Loucy (cell line): ENCODE measurements around the gene ZCCHC10.

Experiments used
- H2AFZ ChIP-seq: fragments of 200-600 bp; sonication (generic); 2 replicates; pipeline ENCODE4 v1.6.0; 2016; ENCODE audit warnings: antibody characterized with exemption, mild to moderate bottlenecking, low read length, moderate library complexity
- H3F3A ChIP-seq: fragments of 200-600 bp; 2 replicates; pipeline ENCODE4 v1.6.0; 2016; ENCODE audit warnings: antibody characterized with exemption, low read depth, mild to moderate bottlenecking
- H3K27me3 ChIP-seq: fragments of 200-600 bp; sonication (generic); 2 replicates; pipeline ENCODE4 v1.6.1; 2014; ENCODE audit warnings: low read length, mild to moderate bottlenecking; ENCODE audit not compliant: insufficient read depth, poor library complexity, severe bottlenecking
- H3K36me3 ChIP-seq: fragments of 200-600 bp; sonication (generic); 2 replicates; pipeline ENCODE4 v1.6.1; 2016; ENCODE audit warnings: low read length; ENCODE audit not compliant: insufficient read depth
- H3K4me1 ChIP-seq: fragments of 200-600 bp; sonication (generic); 2 replicates; pipeline ENCODE4 v1.5.1; 2014; ENCODE audit warnings: low read length, mild to moderate bottlenecking; ENCODE audit not compliant: insufficient read depth, poor library complexity, severe bottlenecking
- H3K4me2 ChIP-seq: fragments of 200-600 bp; sonication (generic); 2 replicates; pipeline ENCODE4 v1.6.0; 2014; ENCODE audit warnings: antibody characterized with exemption, low read length, low read depth, mild to moderate bottlenecking; ENCODE audit not compliant: poor library complexity, severe bottlenecking
- H3K4me3 ChIP-seq: fragments of 200-600 bp; sonication (generic); 2 replicates; pipeline ENCODE4 v1.5.1; 2014; ENCODE audit warnings: low read length, mild to moderate bottlenecking, mixed read lengths; ENCODE audit not compliant: poor library complexity, severe bottlenecking
- H3K79me2 ChIP-seq: fragments of 200-600 bp; sonication (generic); 2 replicates; pipeline ENCODE4 v1.6.1; 2014; ENCODE audit warnings: low read length; ENCODE audit not compliant: insufficient read depth
- H3K9ac ChIP-seq: fragments of 200-600 bp; sonication (generic); 2 replicates; pipeline ENCODE4 v1.6.0; 2014; ENCODE audit warnings: mild to moderate bottlenecking, low read depth, low read length, moderate library complexity; ENCODE audit not compliant: poor library complexity, severe bottlenecking
- H3K9me2 ChIP-seq: fragments of 200-600 bp; sonication (generic); replicated peaks from 2 replicates; pipeline ENCODE4 v1.6.1; 2016; ENCODE audit warnings: low read depth, low read length, mixed read lengths
- H3K9me3 ChIP-seq: fragments of 200-600 bp; sonication (generic); 2 replicates; pipeline ENCODE4 v1.6.1; 2014; ENCODE audit warnings: mild to moderate bottlenecking, antibody characterized with exemption, low read length, low read depth; ENCODE audit not compliant: insufficient read depth
- H4K20me1 ChIP-seq: fragments of 200-600 bp; sonication (generic); 2 replicates; pipeline ENCODE4 v1.6.0; 2014; ENCODE audit warnings: antibody characterized with exemption, low read length, mild to moderate bottlenecking; ENCODE audit not compliant: insufficient read depth, poor library complexity, severe bottlenecking
- EZH2phosphoT487 ChIP-seq: fragments of 200-600 bp; IDR thresholded peaks from 2 replicates; pipeline ENCODE4 v1.6.1; 2018; ENCODE audit warnings: antibody characterized with exemption, mild to moderate bottlenecking, moderate library complexity, borderline replicate concordance
- TF ChIP-seq, protein P1 (sequence below): fragments of 200-600 bp; sonication (generic); conservative IDR thresholded peaks from 2 replicates; pipeline ENCODE4 v1.5.1; 2014; ENCODE audit warnings: mild to moderate bottlenecking, antibody characterized with exemption, low read length

ZCCHC10 gene

DNA sequence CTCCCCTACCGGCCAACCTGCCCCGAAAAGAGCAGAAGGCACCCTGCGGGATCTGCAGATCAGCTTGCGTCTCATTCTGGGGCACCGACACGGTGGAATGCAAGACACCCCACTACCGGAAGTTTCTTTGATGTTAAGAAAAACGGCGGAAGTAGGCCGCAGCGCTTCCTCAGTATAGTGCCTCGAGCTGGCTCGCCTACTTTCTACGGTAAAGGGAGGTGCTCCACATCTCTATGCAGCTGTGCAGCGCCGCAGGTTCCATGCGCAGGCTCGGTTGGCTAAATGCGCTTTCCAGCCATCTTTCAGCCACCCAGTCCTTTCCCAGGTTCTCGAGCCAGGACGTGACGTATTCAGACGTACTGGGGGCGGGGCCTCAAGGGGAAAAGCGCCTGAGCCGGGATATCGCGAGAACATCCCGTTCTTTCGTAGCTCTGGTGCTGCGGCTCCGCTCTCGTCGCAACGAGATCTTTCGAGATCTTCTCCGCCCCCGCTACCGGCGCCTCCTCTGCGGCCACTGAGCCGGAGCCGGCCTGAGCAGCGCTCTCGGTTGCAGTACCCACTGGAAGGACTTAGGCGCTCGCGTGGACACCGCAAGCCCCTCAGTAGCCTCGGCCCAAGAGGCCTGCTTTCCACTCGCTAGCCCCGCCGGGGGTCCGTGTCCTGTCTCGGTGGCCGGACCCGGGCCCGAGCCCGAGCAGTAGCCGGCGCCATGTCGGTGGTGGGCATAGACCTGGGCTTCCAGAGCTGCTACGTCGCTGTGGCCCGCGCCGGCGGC lies 25.4 kb upstream of the ZCCHC10 start, which contains the start of gene HSPA4:
TSS of gene HSPA4 (plus strand) at position 472 of the 775 bp plus-strand sequence. CDS start at position 710, 238 bp downstream.
- Histone ChIP-seq H3K9ac (peak within 1 kb of the TSS; percentile 99), H3K79me2 (peaks cover 59% of the 10 kb centered on the region), H3K27me3 (peaks cover 4% of the 10 kb centered on the region), H2AFZ (peak within 1 kb of the TSS; percentile 66), H4K20me1 (peaks cover 36% of the 10 kb centered on the region), H3K9me2 (no peaks in the 10 kb centered on the region), H3K4me1 (peaks cover 8% of the 10 kb centered on the region), H3F3A (peaks cover 9% of the 10 kb centered on the region; the same call in 1 of the 2 replicates), H3K36me3 (no peaks in the 10 kb centered on the region), H3K9me3 (no peaks in the 10 kb centered on the region), H3K4me3 (peak within 1 kb of the TSS; percentile 98), H3K4me2 (peak within 1 kb of the TSS; percentile 90)
- no peak for TF ChIP-seq EZH2phosphoT487
- TF ChIP-seq, protein P1, sequence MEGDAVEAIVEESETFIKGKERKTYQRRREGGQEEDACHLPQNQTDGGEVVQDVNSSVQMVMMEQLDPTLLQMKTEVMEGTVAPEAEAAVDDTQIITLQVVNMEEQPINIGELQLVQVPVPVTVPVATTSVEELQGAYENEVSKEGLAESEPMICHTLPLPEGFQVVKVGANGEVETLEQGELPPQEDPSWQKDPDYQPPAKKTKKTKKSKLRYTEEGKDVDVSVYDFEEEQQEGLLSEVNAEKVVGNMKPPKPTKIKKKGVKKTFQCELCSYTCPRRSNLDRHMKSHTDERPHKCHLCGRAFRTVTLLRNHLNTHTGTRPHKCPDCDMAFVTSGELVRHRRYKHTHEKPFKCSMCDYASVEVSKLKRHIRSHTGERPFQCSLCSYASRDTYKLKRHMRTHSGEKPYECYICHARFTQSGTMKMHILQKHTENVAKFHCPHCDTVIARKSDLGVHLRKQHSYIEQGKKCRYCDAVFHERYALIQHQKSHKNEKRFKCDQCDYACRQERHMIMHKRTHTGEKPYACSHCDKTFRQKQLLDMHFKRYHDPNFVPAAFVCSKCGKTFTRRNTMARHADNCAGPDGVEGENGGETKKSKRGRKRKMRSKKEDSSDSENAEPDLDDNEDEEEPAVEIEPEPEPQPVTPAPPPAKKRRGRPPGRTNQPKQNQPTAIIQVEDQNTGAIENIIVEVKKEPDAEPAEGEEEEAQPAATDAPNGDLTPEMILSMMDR = no peak

GRCh38 chr5:133051061-133051541 lies 24.8 kb upstream of the ZCCHC10 start:
- peaks cover 9% of the 10 kb centered on the region; the same call in 1 of the 2 replicates for H3F3A ChIP-seq
- H3K79me2 ChIP-seq = peaks cover 53% of the 10 kb centered on the region
- peak overlapping the region; percentile 98 for H3K4me3 ChIP-seq
- no peak for TF ChIP-seq EZH2phosphoT487
- TF ChIP-seq, protein P1 = no peak
- H3K9ac ChIP-seq = peak overlapping the region; percentile 99
- H3K27me3 ChIP-seq = peaks cover 4% of the 10 kb centered on the region
- H2AFZ ChIP-seq = peak overlapping the region; percentile 65; the same call in 1 of the 2 replicates
- peak overlapping the region; percentile 90 for H3K4me2 ChIP-seq
- H3K9me2 ChIP-seq = no peaks in the 10 kb centered on the region
- H3K4me1 ChIP-seq = peaks cover 8% of the 10 kb centered on the region
- no peaks in the 10 kb centered on the region for H3K36me3 ChIP-seq
- peaks cover 34% of the 10 kb centered on the region for H4K20me1 ChIP-seq
- H3K9me3 ChIP-seq = no peaks in the 10 kb centered on the region

DNA sequence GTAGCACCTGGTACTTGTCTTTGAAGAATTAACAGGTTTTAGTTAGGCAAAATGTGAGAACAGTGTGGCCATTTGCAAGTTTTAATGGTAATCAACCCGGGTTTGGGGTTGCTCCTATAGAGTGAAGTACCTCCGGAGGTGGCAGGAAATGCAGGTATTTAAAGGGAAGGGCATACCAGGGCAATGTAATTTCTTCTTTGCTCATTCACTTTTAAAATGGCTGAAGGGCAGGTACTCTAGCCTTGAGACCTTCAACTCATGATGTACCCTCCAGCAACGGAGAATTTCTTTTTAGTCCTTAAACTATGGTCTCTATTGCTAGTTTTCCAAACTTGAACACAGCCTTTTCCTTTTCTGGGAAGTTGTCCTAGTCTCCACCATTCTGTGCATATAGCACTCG lies 24.2 kb upstream of the ZCCHC10 start:
- peaks cover 31% of the 10 kb centered on the region for H4K20me1 ChIP-seq
- H3K27me3 ChIP-seq = peaks cover 4% of the 10 kb centered on the region
- H3K4me1 ChIP-seq = peaks cover 8% of the 10 kb centered on the region
- no peaks in the 10 kb centered on the region for H3K9me3 ChIP-seq
- H3K79me2 ChIP-seq = peaks cover 47% of the 10 kb centered on the region
- peaks cover 9% of the 10 kb centered on the region; the same call in 1 of the 2 replicates for H3F3A ChIP-seq
- H3K36me3 ChIP-seq = no peaks in the 10 kb centered on the region
- no peaks in the 10 kb centered on the region for H3K9me2 ChIP-seq
- peak overlapping the region; percentile 90 for H3K4me2 ChIP-seq
- H2AFZ ChIP-seq = no peak overlapping the region
- peak overlapping the region; percentile 99 for H3K9ac ChIP-seq
- TF ChIP-seq EZH2phosphoT487 = no peak
- TF ChIP-seq, protein P1 = no peak
- H3K4me3 ChIP-seq = peak overlapping the region; percentile 98
